Small intestine (tissue), 7 donors: ENCODE measurements around the gene RUNX2. TPM values are rescaled to one million over a fixed set of nuclear protein-coding genes. Genes with fewer than 3 reads are reported as not detected.

Experiments used
- DNase-seq, 2 donors: peaks; one replicate each; pipeline versions ENCODE4 v3.0.0 to v3.0.0-alpha.2; 2013
- FAIRE-seq: peaks from 2 replicates; lab custom pipeline; 2012; peaks lifted over from hg19 to GRCh38; lab: Jason Lieb, UNC
- H3K27ac ChIP-seq, 3 donors: one replicate each; pipeline ENCODE4 v1.5.1; 2013; ENCODE audit warnings: low read length in 2 of 3, mild to moderate bottlenecking in 2 of 3, control low read depth in 1 of 3, inconsistent platforms in 1 of 3, low read depth in 1 of 3, moderate library complexity in 1 of 3
- H3K27me3 ChIP-seq, 3 donors: one replicate each; pipeline ENCODE4 v1.6.1; 2013; ENCODE audit warnings: low read length in 3 of 3, inconsistent platforms in 1 of 3; ENCODE audit not compliant: control insufficient read depth in 3 of 3, insufficient read depth in 3 of 3
- H3K36me3 ChIP-seq, 3 donors: one replicate each; pipeline ENCODE4 v1.6.1; 2013; ENCODE audit warnings: low read length in 3 of 3, inconsistent platforms in 1 of 3, low read depth in 1 of 3, mild to moderate bottlenecking in 1 of 3, moderate library complexity in 1 of 3; ENCODE audit not compliant: control insufficient read depth in 3 of 3, insufficient read depth in 2 of 3
- H3K4me1 ChIP-seq, 3 donors: one replicate each; pipeline ENCODE4 v1.6.1; 2013; ENCODE audit warnings: low read length in 2 of 3, inconsistent platforms in 1 of 3, low read depth in 1 of 3, mild to moderate bottlenecking in 1 of 3, moderate library complexity in 1 of 3; ENCODE audit not compliant: control insufficient read depth in 3 of 3, insufficient read depth in 2 of 3
- H3K4me3 ChIP-seq, 3 donors: one replicate each; pipeline ENCODE4 v1.5.1; 2013; ENCODE audit warnings: low read length in 3 of 3, control low read depth in 1 of 3, inconsistent platforms in 1 of 3, low read depth in 1 of 3, mild to moderate bottlenecking in 1 of 3, moderate library complexity in 1 of 3
- H3K9me3 ChIP-seq, 2 donors: one replicate each; pipeline ENCODE4 v1.6.1; 2013; ENCODE audit warnings: low read depth in 1 of 2, low read length in 1 of 2; ENCODE audit not compliant: control insufficient read depth in 2 of 2, insufficient read depth in 1 of 2
- WGBS, 3 donors: extraction: QIAGEN DNeasy Blood & Tissue Kit; methylation state at CpG; one replicate each; pipeline ENCODE4 v1.1.7; 2013; 5-methylcytosine and 5-hydroxymethylcytosine counted together
- polyA plus RNA-seq, 4 donors: library from polyadenylated mRNA; stranded (reverse) in 3 of 4; unstranded in 1 of 4; fragments of 200-250 nt in 3 of 4; fragments of 120-200 nt in 1 of 4; gene quantifications; one replicate each; pipeline versions ENCODE4 v1.2.1 to v1.2.3, GENCODE V29; 2013
- donor health status: healthy with polysubstance abuse.
- donor health status: control.
- donor health status: control.
- donor health status: Bipolar disorder and iron deficiency.
- donor health status: healthy.

RUNX2 gene
- polyA plus RNA-seq, 4 donors: under 0.01 to 2.5 (median 0.94) TPM

DNA sequence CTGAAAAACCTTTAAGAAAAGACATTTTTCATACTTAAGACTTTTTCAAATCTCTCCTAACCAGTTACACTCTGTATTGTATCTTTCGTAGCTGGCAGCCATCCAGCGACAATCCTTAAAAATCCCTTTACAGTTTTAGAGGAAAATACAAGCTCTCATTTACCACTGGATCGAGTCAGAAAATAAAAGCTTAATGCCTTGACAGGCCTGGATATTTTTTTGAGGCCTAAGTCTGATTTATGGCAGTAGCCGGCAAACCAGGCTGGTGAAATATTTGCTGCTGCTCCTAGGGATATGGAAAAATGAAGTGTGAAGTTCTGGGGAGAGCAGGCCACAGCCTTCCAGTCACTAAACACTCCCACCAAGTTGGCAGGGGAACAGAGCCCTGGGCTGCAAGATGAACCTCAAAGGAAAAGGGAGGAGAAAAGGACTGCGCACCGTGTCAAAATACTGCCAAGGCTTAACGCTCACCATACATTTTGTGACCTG is 262.6 kb downstream of the RUNX2 start:
- H3K9me3 ChIP-seq: no peaks in the 10 kb centered on the region
- 67 to 88% (median 81%) methylated on average over 7 of the region's 7 CpGs for WGBS, 3 donors
- no peaks in the 10 kb centered on the region for H3K27me3 ChIP-seq
- FAIRE-seq: no peak
- no peak for DNase-seq
- H3K36me3 ChIP-seq: no peaks in the 10 kb centered on the region
- H3K4me3 ChIP-seq: no peak overlapping the region
- peaks cover 0 to 12% (median 6%) of the 10 kb centered on the region in 3 donors for H3K4me1 ChIP-seq
- no peak overlapping the region for H3K27ac ChIP-seq

DNA sequence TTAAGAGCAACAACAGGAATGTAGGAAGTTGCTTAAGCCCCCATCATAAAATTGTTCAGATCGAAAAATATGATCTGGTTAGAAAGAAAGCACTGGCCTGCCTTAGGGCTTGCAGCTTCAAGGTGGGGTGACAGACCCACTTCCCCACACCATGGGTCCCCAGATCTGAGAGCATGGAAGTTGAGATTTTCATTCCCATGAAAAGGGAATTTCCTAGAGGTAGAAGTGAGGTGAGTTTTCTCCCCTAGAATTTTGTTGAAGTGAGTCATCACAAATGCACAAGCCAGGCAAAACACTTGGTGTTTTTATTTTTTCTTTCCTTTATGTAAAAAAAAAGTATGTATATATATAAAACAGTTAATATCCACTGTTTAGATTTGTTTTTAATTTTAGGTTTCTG is 263.2 kb downstream of the RUNX2 start:
- Histone ChIP-seq H3K27ac (no peak overlapping the region), H3K4me3 (no peak overlapping the region), H3K36me3 (no peaks in the 10 kb centered on the region), H3K27me3 (no peaks in the 10 kb centered on the region), H3K9me3 (no peaks in the 10 kb centered on the region), H3K4me1 (peaks cover 0 to 9% (median 6%) of the 10 kb centered on the region in 3 donors)
- no peak for DNase-seq
- WGBS, 3 donors: 85 to 90% (median 88%) methylated on average over 1 of the region's 1 CpG
- no peak for FAIRE-seq

DNA sequence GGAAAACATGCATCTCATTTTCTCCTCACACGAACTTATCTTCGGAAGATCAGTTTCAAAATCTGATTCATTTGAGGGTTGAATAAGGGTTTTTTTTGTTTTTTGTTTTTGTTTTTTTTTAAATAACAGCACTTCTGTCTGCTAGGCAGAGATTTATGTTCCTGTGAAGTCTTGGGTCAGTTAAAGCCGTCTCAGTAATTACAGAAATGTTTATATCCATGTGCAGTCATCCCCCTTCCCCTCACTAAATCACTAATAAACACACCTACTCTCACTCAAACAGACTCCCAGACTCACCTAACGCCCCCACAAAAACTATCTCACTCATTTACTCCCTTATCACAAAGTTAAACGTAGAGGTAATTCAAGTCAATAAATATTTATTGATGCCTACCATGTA is 263.8 kb downstream of the RUNX2 start:
- FAIRE-seq (no peak), DNase-seq (no peak)
- Histone ChIP-seq H3K9me3 (no peaks in the 10 kb centered on the region), H3K27me3 (no peaks in the 10 kb centered on the region), H3K4me1 (peaks cover 0 to 6% (median 5%) of the 10 kb centered on the region in 3 donors), H3K36me3 (no peaks in the 10 kb centered on the region), H3K27ac (no peak overlapping the region), H3K4me3 (no peak overlapping the region)
- WGBS, 3 donors: 26 to 61% (median 42%) methylated on average over 5 of the region's 5 CpGs

DNA sequence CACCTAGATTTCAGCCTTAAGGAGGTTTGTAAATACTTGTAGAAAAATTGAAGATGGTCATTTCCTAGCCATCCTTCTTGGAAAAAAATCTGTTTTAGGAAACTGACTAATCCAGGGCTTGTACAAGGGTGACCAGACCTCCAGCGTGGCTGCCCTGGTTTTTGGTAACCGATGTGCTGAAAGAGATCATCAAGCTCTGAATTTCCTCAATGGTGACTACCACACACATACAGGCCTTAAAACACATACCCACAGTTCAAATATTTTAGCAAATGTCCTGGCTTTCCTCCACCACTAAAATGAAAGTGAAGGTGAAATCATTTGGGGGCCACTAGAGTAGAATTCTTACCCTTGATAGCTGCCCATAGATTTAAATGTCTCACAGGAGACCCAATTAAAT is 264.9 kb downstream of the RUNX2 start:
- Histone ChIP-seq H3K9me3 (no peaks in the 10 kb centered on the region), H3K36me3 (no peaks in the 10 kb centered on the region), H3K4me3 (no peak overlapping the region), H3K27me3 (no peaks in the 10 kb centered on the region), H3K27ac (no peak overlapping the region), H3K4me1 (peaks cover 0 to 6% (median 3%) of the 10 kb centered on the region in 3 donors)
- FAIRE-seq: no peak
- 79 to 91% (median 82%) methylated on average over 2 of the region's 2 CpGs for WGBS, 3 donors
- DNase-seq: no peak

DNA sequence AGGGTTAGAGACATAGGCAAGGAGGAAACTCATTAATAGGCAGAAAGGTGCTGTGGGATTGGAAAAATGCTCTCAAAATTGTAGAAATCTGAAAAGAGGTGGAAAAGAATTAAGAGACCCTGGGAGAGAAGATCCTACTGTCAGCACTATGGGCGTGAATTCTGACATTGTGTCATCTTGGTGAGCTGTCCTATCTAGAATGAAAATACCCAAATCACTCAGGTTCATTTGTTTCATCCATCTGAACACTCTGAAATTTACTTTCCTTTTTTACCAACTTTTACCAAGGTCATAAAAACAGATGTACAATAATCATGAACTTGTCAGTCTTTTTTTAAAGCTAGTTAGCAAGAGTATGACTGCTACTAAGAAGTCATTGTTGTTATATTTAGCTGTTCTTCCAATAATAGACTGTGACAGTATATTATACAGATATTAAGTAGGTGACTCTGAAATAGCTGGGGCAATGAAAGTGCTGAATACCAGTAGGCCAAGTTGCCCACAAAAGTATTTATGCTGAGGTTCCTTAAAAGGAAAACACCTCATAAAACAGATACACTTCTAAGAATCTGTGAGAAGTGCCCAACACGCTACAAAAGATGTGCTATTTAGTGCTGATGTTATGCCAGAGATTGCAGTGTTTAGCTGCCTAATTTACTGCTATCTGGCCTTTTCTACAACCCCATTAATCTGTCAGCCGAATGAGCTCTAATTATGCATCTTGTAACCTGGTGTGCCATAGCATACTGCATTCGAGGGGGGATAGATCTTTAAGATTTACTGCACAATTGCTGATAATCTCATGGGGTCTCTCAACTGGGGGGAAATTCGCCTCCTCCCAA is 267.1 kb downstream of the RUNX2 start:
- no peak for FAIRE-seq
- no peak overlapping the region for H3K4me3 ChIP-seq

DNA sequence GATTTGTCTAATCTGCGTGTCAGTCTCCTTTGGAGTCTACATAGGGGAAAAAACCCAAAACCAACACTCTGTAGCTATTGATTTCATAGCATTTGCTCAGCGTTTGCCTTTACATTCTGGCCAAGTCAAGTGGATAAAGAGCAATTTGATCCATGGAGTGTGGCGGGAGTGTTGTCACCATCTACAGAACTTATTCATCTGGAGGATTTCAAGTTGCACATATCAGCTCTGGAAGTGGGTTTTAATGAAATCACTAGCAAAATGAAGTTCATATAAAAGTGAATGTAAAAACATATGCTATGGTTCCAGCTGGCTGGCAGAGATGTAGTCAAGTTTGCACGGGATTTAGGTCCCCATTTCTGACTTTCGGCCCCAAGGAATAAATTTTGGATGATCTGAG is 269.3 kb downstream of the RUNX2 start:
- Histone ChIP-seq H3K4me3 (no peak overlapping the region), H3K9me3 (peaks cover 0 to 7% of the 10 kb centered on the region in 2 donors), H3K27ac (no peak overlapping the region), H3K27me3 (no peaks in the 10 kb centered on the region), H3K4me1 (no peaks in the 10 kb centered on the region), H3K36me3 (no peaks in the 10 kb centered on the region)
- 90 to 92% (median 92%) methylated on average over 5 of the region's 5 CpGs for WGBS, 3 donors
- no peak for DNase-seq
- no peak for FAIRE-seq

More for the DNA sequence above, 267.1 kb downstream of the RUNX2 start:
- 79 to 84% (median 82%) methylated on average over 5 of the region's 5 CpGs for WGBS, 3 donors
- DNase-seq: no peak
- H3K36me3 ChIP-seq: no peaks in the 10 kb centered on the region
- peaks cover 0 to 7% of the 10 kb centered on the region in 2 donors for H3K9me3 ChIP-seq
- no peak overlapping the region for H3K27ac ChIP-seq
- H3K4me1 ChIP-seq: peaks cover 0 to 6% (median 3%) of the 10 kb centered on the region in 3 donors
- H3K27me3 ChIP-seq: no peaks in the 10 kb centered on the region

DNA sequence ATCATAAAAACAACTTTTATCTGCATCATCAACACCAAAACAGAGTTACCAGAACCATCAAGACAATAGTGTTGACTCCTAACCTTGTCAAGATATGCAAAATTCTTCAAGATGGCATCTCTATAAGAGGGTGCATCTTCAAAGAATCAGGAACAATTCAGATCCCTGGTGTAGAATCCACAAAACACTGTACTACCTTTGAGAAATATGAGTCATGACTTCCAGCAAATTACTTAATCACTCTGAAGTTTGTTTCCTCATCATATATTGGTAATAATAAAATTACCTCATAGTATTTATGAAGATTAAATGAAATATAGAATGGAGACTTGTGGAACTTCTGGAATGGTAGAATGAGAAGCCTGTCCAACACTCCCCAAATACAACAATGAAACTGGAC is 270.9 kb downstream of the RUNX2 start:
- H3K4me3 ChIP-seq: no peak overlapping the region
- H3K36me3 ChIP-seq: no peaks in the 10 kb centered on the region
- H3K27me3 ChIP-seq: no peaks in the 10 kb centered on the region
- no peak overlapping the region for H3K27ac ChIP-seq
- H3K9me3 ChIP-seq: peaks cover 0 to 7% of the 10 kb centered on the region in 2 donors
- H3K4me1 ChIP-seq: no peaks in the 10 kb centered on the region
- no peak for FAIRE-seq
- no peak for DNase-seq

DNA sequence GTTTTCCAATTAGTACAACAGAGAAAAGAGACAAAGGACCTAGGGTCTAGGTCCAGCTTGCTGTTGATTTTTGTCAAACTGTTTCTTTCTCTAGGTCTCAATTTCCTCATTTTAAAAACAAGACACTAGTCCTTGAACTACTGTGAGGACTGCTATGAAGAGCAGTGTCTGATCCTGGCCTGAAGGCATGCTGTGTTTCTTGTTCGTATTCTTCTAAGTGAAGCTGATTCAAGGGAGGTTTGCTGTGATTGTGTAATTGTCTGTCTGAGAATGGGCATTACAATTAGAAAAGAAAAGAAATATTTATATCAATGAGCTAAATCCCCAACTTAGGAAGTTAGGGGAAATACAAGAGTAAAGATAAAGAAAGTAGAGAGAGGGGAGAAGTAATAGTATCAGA is 277.8 kb downstream of the RUNX2 start:
- 91 to 94% (median 93%) methylated on average over 1 of the region's 1 CpG for WGBS, 3 donors
- FAIRE-seq: no peak
- Histone ChIP-seq H3K27ac (no peak overlapping the region), H3K9me3 (peaks cover 0 to 3% of the 10 kb centered on the region in 2 donors), H3K4me1 (peaks cover 0 to 10% (median under 1%) of the 10 kb centered on the region in 3 donors), H3K36me3 (no peaks in the 10 kb centered on the region), H3K4me3 (no peak overlapping the region), H3K27me3 (no peaks in the 10 kb centered on the region)
- no peak for DNase-seq
